GM19035 (cell line): ENCODE measurements around the gene ATP10B.

ENCODE experiments used
- ATAC-seq: cut with Tn5 transposase; IDR thresholded peaks from one replicate; pipeline ENCODE4 v1.9.1; 2021; ENCODE audit not compliant: unreplicated experiment

The ATP10B gene

DNA sequence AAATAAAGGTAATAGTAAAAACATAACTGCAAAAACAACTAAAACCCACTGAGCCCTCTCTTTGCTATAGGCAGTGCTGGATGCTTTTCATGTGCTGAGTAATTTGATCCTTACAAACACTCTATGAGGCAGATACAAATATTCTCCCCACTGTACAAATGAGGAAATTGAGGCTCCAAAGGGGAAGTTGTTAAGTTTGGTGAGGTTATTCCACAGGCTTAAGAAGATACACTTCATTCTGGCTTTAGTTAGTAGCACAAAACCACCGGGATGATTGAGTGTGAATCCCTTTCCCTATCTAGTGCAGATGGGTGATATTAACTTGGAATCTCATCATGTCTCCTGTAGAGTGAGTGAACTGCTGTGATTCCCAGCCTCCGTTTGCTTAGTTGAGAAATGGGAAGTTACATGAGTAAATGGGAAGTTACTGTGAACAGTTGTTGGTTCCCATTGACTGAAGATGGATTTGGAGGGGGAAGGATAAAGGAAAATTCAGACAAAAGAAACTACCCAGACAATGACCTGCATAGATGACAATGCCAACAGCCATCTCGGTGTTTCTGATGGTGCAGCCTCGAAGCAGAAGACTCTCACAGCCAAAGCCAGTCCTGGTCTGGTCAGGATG is 208.3 kb downstream of the ATP10B start:
- no peak for ATAC-seq

DNA sequence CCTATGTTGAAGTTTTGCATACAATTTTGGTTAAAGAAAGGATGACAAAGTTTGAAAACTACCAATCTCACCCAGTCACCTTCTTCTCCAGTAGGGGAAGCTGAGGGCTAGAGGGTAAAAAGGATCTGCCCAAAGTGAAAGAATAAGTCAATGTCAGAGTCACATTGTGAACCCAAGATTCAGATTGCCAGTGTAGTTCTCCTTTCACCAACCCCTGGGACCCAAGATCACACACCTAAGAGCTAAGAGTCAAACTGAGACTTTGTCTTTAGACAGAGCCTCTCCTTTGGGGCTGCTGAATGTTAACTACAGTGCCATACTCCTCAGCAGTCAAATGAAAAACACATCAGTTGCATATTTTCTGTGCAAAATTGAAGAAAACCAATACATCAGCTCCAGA is 210.6 kb downstream of the ATP10B start:
- no peak for ATAC-seq

DNA sequence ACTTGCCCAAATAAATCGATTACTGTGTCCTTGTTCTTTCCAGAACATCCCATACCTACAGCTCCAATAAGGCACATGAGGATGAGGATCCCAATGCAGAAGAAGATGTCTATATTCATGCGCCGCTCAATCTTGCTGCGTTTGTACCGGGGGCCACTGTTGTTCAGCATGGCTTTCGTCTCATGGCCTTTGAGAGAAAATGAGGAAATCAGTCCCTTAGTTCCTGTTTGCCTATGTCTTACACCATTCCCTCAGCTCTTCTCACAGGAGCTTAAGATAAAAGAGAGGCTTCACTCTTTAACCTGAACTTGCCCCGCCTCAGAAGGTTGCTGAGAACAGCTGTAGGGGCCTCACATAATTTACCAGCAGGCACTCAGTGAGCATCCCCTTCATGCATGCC is 211.6 kb downstream of the ATP10B start:
- no peak for ATAC-seq

DNA sequence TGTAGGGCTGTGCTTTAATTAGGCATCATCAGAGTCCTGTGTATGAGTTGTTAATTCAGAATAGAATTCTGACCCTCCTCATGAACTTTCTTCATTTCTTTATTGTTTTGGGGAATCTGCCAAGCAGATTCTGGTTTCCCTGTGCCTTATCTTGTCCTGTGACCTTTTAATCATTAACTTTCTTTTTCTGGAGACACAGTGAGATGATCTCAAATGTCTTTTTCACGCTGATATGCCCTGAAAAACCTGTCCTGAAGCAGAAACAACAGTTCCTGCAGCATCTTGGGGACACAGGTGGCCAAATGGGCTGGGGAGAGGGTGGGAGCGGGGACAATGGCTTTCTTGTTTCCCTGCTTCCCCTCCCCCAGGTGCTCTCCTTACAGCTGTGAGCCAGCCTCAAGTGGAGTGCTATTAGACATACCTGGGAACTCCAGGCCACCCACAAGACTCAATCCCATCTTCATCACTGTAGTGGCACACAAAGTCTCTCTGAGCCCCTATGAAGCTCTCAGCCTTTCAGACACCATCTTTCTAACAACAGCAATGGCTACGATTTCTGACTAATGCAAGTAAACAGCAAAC is 213.8 kb downstream of the ATP10B start:
- ATAC-seq: no peak

DNA sequence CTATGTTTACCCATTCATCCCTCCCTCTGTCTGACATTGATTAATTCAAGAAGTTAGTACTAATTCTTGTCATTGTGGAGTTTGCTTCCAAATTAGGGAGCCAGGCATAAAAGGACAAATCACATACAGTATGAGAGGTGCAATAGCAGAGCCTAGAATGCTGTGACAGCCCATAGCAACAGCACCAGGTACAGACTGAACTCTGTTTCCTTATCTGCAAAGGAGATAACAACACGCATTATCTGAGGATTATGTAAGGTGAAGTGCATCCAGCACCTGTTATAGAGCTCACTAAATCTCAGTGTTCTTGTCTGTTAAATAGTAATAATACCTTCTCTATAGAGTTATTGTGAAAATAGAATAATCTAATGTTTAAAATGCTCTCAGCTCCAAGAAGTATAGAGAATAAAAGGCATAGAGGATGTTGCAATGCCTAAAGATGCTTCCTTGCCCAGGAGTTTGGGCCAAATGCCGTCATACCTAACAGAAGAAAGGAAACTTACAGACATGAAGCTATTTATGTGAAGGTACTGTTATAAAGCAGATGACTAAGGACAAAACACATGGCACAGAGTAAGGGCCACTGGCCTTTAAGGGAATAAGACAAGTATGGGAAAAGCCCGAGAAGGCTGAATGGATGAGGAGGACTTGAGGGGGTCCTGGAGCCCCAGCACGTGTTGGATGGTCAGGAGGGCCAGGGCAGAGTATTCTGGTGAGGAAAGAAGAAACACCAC is 214.5 kb downstream of the ATP10B start:
- ATAC-seq: no peak

DNA sequence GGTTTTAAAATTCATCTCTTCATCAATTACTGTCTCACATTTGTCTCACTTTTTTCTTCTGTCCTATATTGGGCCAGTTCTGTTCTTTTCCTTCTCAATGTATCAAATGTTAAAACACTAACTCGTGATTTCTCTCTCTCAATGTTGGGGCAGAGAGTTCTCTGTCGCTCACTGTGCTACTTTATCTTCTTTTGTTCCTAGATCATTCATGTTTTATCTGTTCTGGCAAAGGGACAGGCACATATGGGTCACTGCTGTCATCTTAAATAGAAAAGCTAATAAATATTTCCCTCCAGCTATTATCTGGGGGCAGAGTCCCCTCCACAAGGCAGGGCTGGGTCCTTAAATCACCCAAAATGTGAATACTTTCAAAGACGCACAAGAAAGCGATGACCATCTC is 216.3 kb downstream of the ATP10B start:
- ATAC-seq: no peak

DNA sequence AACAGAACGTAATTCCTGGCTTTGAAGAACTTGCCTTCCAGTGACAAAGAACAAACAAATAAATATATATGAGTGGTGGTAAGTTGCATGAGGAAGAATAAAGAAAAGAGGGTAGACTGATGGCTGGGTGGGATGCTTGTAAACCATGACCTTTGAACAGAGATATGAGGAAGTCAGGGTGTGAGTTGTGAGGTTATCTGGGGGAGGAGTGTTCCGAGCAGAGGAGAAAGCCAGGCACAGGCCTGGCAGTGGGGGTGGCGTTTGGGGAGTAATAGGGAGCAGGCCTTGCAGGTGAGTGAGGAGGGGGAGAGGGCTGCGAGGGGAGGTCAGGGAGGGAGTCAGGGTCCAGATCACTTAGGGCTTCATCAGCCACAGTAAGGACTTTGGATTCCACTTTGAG is 217.0 kb downstream of the ATP10B start:
- no peak for ATAC-seq

DNA sequence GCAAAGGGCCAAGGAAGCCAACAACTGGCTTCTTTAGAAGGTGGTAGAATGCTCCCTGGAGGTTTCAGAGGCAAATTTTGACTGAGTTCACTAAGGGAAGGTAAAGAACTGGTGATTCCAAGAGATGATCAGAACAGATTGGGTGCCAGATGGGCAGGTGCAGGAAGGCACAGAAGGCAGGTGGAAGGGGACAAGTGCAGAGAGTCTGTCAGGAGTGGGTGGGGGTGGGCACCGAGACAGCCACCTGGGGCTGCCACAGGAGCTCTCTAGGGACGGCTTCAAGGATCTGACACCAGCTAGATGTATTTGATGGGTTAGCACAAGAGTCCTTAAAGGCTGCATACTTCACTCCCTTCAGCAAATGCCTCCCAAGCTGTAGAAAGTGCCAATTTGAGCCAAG is 223.0 kb downstream of the ATP10B start:
- ATAC-seq: no peak

DNA sequence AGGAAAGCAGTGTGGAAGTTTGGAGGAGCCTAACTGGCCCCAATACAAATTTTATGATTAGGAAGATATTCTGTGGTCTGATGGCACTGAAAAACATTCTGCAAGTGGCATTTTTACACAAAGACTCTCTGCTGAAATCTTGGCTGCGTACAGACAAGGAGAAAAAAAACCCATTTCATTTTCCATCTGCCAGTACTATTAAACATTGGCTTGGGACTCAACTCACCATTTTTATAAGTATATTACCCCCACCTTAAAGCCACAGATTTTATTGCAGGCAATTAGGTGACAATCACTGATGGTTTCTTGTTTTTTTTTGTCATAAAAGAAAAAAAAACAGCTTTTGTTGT is 223.4 kb downstream of the ATP10B start:
- no peak for ATAC-seq

DNA sequence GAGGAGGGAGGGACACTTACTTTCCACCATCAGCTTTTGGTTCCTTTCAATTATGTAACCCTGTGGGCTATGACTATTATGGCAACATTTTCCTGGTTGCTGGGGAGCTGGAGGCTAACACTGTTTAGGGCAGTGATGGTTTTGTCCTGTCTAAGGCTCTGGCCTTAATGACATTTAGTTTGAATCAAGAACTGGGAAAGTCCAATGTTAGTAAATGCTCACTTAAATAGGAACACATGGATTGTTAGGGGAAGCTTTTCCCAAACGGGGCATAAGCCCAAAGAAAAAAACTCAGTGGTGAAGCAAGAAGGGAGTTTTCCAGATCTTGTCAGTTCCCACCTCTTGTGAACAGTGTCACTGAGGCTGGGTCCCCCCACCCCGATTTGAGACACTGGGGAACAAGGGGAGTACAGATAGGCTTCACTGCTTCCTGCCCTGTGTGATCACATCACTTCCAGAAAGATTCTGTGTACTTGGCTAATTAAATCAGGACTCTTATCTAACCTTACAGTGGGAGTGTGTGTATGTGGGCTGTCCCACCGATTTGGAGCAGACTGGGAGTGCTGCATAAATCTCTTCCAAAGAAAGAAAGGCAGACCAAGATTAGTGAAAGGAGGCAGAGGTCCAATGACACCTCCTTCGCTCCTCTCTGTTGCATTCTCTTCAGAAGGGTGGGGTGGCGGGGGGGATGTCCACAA is 223.9 kb downstream of the ATP10B start:
- no peak for ATAC-seq

DNA sequence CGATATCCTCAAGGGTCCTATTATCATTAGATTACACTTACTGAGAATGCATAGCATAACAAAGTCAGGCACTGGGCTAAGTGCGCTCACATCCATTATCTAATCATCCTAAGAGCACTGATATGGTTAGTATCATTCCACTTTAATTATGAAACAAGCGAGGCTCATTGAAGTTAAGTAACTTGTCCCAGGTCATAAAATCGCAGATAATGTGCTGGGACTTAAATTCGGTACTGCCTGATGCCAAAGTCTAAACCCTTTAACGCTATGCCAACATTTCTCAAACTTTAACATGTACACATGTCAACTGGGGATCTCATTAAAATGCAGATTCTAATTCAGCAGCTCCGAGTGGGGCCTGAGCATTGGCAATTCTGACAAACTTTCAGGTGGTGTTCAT is 225.7 kb downstream of the ATP10B start:
- ATAC-seq: no peak

DNA sequence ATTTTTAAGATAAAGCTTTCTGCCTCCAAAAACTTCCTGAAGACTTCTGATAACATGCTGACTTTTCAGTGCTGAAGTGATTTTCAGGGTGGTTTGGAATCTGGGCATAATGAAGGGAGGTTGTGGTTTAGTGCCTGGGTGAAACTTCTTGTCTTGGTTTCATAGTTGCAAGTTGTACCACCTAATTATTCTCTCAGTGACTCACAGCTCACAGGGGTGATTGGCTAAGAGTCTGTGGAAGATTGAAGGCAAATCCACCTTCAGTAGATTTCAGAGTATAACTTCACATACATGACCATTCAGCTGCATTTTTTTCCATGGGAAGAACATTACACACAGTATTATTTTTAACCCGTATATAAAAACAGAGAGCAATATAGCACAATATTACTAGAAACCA is 230.5 kb downstream of the ATP10B start:
- no peak for ATAC-seq

DNA sequence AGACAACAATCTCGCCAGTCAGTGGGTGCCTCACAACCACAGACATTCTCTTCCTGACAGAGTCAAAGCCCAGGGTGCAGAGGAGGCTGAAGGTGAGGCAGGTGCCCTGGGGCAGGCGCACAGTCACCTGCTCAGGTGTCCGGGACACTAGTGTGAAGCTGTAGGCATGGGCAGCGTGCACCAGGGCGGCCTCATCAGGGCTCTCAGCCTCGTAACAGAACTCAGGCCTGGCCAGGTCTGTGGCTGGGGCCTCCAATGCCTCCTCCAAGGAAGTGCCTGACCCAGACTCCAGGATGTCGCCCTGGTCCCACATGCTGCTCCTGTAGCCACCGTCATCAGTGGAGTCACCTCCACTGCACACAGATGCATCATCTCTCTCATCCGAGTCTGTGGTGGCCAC is 231.6 kb downstream of the ATP10B start:
- no peak for ATAC-seq

DNA sequence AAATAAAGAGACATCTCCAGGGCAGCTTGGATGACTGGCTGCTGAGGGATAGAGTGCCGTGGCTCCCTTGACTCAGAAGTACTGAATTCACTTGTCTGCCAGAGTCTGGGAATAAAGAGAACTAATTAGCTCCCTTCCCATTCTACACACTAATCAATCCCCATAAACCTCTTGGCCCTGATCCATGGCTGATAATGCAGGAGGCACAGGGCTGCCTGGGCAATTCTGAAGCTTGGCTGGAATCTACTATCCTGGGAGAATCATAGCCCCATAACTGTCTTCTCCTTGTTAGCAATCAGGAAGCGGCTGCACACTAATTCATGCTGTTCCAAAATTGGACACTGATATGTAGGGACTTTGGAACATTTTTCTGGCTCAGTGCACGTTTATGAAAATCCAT is 232.6 kb downstream of the ATP10B start:
- ATAC-seq: no peak

DNA sequence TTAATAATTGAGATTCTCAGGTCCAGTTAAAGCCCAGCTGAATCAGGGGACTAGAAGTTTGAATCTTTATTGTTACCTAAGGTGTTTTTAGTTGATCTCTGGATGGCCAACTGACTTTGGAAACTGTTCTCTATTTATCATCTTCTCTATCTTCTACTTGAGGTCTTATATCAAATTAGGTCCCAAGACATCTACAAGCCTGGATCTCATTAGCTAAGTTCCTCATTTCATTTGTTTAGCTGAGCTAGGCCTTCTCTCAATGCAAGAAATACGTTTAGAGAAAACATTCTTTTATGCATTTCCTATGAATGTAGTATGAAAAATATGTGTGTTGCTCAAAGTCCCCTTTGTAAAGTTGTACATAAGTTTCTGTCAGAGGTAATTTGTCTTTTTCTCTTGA is 233.7 kb downstream of the ATP10B start:
- no peak for ATAC-seq

DNA sequence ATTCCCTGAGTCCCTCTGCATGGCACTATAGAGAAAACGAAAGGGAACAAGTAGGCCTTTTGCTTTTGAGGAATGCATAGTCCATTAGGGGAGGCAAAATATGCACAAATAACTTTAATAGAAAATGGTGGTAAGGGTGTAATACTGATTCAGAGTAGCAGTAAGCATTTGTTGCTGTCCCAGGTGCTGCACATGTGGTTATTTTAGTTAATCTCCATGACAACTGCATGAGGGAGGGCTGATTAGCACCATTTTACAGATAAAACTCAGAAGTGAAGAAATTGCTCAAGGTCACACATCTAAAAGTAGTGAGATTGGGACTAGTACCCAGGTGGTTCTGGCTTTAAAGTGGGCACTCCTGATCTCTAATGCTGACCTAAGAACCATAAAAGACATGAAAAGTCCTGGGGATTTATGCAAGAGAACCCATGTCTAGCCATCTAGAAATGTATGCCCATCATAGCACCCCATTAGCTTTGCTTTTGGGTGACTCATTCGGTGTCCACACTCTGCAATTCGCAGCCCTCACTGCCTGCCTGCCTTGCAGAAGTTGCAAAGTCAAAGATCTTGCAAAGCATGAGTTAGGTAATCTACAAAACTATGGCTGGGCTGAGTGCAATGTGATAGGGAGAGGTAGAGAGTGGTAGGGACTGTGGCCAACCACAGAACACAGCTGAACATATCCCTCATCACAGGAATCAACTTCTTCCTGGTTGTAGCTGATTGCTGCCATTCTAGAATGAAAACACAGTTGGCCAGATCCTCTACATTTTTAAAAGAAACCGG is 235.1 kb downstream of the ATP10B start:
- ATAC-seq: no peak

DNA sequence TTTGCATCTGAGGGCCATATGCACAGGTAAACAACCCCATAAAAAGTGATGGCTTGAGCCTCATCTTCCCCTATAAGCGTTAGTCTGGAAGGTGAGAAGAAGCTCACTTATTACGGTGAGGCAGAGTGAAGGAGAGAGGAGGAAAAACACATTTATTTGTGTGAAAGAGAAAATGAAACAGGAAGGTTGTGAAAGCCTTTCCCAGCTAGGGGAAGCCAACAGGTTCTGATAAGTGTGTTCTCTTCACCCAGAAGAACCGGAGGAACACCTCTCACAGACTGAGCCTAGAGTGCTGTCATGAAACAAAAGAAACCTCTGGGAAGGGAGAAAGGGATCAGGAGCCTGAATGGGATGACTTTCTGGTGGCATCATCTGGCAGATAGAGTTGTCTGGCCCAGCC is 237.9 kb downstream of the ATP10B start:
- ATAC-seq: no peak

DNA sequence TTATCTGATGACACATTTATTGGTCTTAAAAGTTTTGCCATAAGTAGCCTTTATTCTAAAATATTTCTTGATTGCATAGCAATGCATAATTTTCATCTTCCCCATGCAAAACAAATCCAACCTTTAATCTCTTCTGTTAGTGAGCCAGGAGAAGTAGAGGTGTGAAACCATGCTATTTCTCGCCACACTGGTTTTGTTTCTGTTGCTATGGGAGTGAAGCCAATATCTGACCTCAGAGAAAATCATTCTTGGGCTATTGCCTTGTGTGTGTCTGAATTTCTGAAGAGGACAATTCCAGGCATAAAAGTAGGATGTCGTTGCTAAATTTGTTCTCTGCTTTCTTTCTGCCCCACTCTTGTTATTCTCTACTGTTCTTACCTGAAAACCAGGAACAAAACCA is 246.7 kb downstream of the ATP10B start:
- no peak for ATAC-seq

DNA sequence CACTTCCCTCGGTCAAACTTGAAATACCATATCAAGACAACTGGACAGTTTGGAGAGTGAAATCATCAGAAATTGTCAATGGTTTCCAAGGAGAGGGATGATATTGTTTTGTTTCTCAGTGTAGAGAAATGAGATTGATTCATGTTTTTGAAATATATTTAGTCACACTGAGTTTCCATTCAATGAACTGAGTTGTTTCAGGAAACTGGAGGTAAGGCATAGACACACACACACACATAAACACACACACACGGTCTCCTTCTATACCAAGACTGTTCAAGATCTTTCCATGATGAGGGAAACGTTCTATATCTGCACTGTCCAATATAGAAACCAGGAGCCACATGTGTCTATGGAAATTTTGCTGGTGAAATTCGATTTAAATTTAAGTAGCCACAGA is 247.5 kb downstream of the ATP10B start:
- ATAC-seq: no peak

DNA sequence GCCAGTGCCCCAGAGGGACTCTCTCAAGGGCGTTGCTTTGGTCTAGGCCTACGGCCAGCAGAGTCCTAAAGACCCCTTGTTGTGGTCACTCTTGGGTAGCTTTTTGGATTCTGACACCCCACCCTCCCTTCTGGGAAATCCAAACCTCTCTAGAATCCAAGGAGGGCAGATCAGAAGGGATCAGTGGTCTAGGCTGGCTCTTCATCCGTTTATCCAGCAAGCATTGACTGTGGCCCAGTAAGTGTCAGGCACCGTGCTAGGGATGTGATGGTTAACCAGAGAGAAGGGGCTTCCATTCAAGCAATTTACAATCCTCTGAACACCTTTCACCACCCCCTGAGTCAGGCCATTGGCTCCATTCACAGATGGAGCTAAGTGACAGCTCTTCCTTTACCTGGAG is 249.3 kb downstream of the ATP10B start:
- ATAC-seq: no peak

DNA sequence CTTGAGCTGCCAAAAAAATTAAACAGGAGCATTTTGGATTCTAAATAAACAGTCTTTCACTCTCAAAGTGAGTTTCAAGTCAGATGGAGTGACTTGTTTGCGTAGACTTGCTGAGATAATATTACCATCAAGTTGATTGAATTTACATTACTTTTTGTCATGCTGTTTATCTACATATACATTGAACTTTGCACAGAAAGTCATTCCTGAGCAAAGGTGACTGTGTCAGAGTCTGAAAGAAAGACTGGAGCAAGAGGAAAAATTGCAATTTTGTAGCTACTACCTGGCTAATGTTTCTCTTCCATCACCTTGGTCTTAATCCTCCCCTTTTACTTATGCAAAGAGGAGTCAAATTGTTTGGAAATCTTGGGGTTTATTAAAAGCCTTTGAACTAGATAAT is 251.0 kb downstream of the ATP10B start:
- ATAC-seq: no peak
